Renal cortex interstitium (tissue), 11 donors: ENCODE data around the gene CMTR1. TPM values are rescaled to one million over a fixed set of nuclear protein-coding genes. Genes with fewer than 3 reads are reported as not detected.
"Not testable (repeated sequence)": the region's sequence is repeated elsewhere in the genome, so short reads cannot be mapped to it uniquely, and the experiment has no call there.

Experiments
- DNase-seq, 11 donors: peaks; one replicate each; pipeline ENCODE4 v3.0.0-alpha.2; 2013; ENCODE audit warnings: low read depth in 9 of 11, low spot score in 4 of 11; ENCODE audit errors: extremely low read depth in 1 of 11
- polyA plus RNA-seq, 3 donors: library from polyadenylated mRNA; unstranded; fragments of 120-200 nt; gene quantifications; one replicate each; pipeline ENCODE4 v1.2.1, GENCODE V29; 2013; ENCODE audit not compliant: insufficient read length in 3 of 3

The CMTR1 gene
- polyA plus RNA-seq, 3 donors: 44.9 to 53.3 (median 46.6) TPM

- no peak for DNase-seq
Measured at GRCh38 chr6:37426058-37426944, 6.7 kb upstream of the CMTR1 start.

GRCh38 chr6:37426945-37427510 is 6.0 kb upstream of the CMTR1 start:
- no peak for DNase-seq

GRCh38 chr6:37429352-37429750 is 3.7 kb upstream of the CMTR1 start:
- DNase-seq: no peak

- peak in 1 of 11 donors; percentile 4 for DNase-seq
Measured at GRCh38 chr6:37432590-37432915, 468 bp upstream of the CMTR1 start.

- DNase-seq: peak in 3 of 11 donors; percentile 0 to 20 (median 13)
Measured at GRCh38 chr6:37433657-37434271, 743 bp downstream of the CMTR1 start.

- DNase-seq: no peak
Measured at GRCh38 chr6:37435373-37435772, 2.4 kb downstream of the CMTR1 start.

- no peak for DNase-seq
Measured at GRCh38 chr6:37435816-37436215, 2.8 kb downstream of the CMTR1 start.

- no peak for DNase-seq
Measured at GRCh38 chr6:37438930-37439329, 5.9 kb downstream of the CMTR1 start.

- DNase-seq: no peak
Measured at GRCh38 chr6:37441651-37442050, 8.6 kb downstream of the CMTR1 start.

- DNase-seq: no peak
Measured at GRCh38 chr6:37442416-37443215, 9.6 kb downstream of the CMTR1 start.

- not testable (repeated sequence) for DNase-seq
Measured at GRCh38 chr6:37443216-37443542, 10.2 kb downstream of the CMTR1 start.

- DNase-seq: no peak
Measured at GRCh38 chr6:37449984-37450383, 17.0 kb downstream of the CMTR1 start.

- DNase-seq: no peak
Measured at GRCh38 chr6:37451441-37452193, 18.6 kb downstream of the CMTR1 start.

- no peak for DNase-seq
Measured at GRCh38 chr6:37452522-37452921, 19.5 kb downstream of the CMTR1 start.

GRCh38 chr6:37454420-37455140 is 21.6 kb downstream of the CMTR1 start:
- no peak for DNase-seq

GRCh38 chr6:37456126-37456525 is 23.1 kb downstream of the CMTR1 start:
- DNase-seq: no peak

GRCh38 chr6:37456816-37457560 is 24.0 kb downstream of the CMTR1 start:
- DNase-seq: no peak
